ENCODE measurements around the gene FCRL4. TPM values are rescaled to one million over a fixed set of nuclear protein-coding genes. Genes with fewer than 3 reads are reported as not detected.

The FCRL4 gene
- total RNA-seq, 2 experiments from 2014 or later: not detected

- no peaks in the 10 kb centered on the region for H3K9me2 ChIP-seq (ENCODE audit: insufficient read depth, low read length)
- H3K4me1 ChIP-seq (ENCODE audit: insufficient read depth, low read length, poor library complexity, severe bottlenecking): peaks cover 18% of the 10 kb centered on the region
- ChIA-PET POLR2A (no interaction called here), CTCF (ENCODE audit: unreplicated experiment) (no interaction called here)
- H3K4me3 ChIP-seq (ENCODE audit: low read depth, low read length, poor library complexity, severe bottlenecking): no peak overlapping the region
- no peaks in the 10 kb centered on the region for H3K36me3 ChIP-seq (ENCODE audit: insufficient read depth, low read length)
- no peak overlapping the region for H3K27ac ChIP-seq (ENCODE audit: low read depth, low read length, poor library complexity, severe bottlenecking)
- intact Hi-C loops (cut with micrococcal nuclease; ENCODE audit: unreplicated experiment): no loop called here
- H3K79me2 ChIP-seq (ENCODE audit: insufficient read depth, low read depth, low read length): no peaks in the 10 kb centered on the region
- H3K4me2 ChIP-seq (ENCODE audit: low read length): peak overlapping the region; percentile 18; the same call in 1 of the 2 replicates
- no peaks in the 10 kb centered on the region for H4K20me1 ChIP-seq (ENCODE audit: insufficient read depth, low read length)
- DNase-seq (ENCODE audit: low spot score): no peak
- peak overlapping the region; percentile 68; the same call in 1 of the 2 replicates for H2AFZ ChIP-seq (ENCODE audit: low read length)
- no peaks in the 10 kb centered on the region for H3K9me3 ChIP-seq (ENCODE audit: low read length)
- no TSS peak for BruUV-seq (replicated peaks)
- no peak for TF ChIP-seq CTCF (conservative IDR thresholded peaks at IDR 0.05; ENCODE audit: low read length)
- TF ChIP-seq EZH2phosphoT487 (IDR thresholded peaks at IDR 0.05; ENCODE audit: borderline replicate concordance, low read depth, low read length): no peak
Measured at GRCh38 chr1:157639800-157640199, 41.9 kb upstream of the FCRL4 start.

- DNase-seq (ENCODE audit: low spot score): no peak
- intact Hi-C loops (cut with micrococcal nuclease; ENCODE audit: unreplicated experiment): no loop called here
Measured at GRCh38 chr1:157628773-157629172, 30.9 kb upstream of the FCRL4 start.

More at GRCh38 chr1:157628773-157629172, 30.9 kb upstream of the FCRL4 start:
- Histone ChIP-seq H3K4me2 (ENCODE audit: low read length) (no peak overlapping the region), H3K4me1 (ENCODE audit: insufficient read depth, low read length, poor library complexity, severe bottlenecking) (peaks cover 13% of the 10 kb centered on the region), H3K36me3 (ENCODE audit: insufficient read depth, low read length) (no peaks in the 10 kb centered on the region), H3K9me2 (ENCODE audit: insufficient read depth, low read length) (no peaks in the 10 kb centered on the region), H3K27ac (ENCODE audit: low read depth, low read length, poor library complexity, severe bottlenecking) (no peak overlapping the region), H4K20me1 (ENCODE audit: insufficient read depth, low read length) (no peaks in the 10 kb centered on the region), H2AFZ (ENCODE audit: low read length) (no peak overlapping the region), H3K79me2 (ENCODE audit: insufficient read depth, low read depth, low read length) (no peaks in the 10 kb centered on the region), H3K9me3 (ENCODE audit: low read length) (peaks cover 3% of the 10 kb centered on the region; the same call in 1 of the 2 replicates), H3K4me3 (ENCODE audit: low read depth, low read length, poor library complexity, severe bottlenecking) (no peak overlapping the region)
- TF ChIP-seq CTCF (conservative IDR thresholded peaks at IDR 0.05; ENCODE audit: low read length): no peak
- TF ChIP-seq EZH2phosphoT487 (IDR thresholded peaks at IDR 0.05; ENCODE audit: borderline replicate concordance, low read depth, low read length): no peak
- BruUV-seq (replicated peaks): no TSS peak
- ChIA-PET POLR2A (no interaction called here), CTCF (ENCODE audit: unreplicated experiment) (no interaction called here)

All from OCI-LY7 (cell line).